ENCODE data around the gene FUT6. TPM values are rescaled to one million over a fixed set of nuclear protein-coding genes. Genes with fewer than 3 reads are reported as not detected.
"Not testable (repeated sequence)": the region's sequence is repeated elsewhere in the genome, so short reads cannot be mapped to it uniquely, and the experiment has no call there.

Gene FUT6
- total RNA-seq, 6 experiments from 2014 or later = not detected

DNA sequence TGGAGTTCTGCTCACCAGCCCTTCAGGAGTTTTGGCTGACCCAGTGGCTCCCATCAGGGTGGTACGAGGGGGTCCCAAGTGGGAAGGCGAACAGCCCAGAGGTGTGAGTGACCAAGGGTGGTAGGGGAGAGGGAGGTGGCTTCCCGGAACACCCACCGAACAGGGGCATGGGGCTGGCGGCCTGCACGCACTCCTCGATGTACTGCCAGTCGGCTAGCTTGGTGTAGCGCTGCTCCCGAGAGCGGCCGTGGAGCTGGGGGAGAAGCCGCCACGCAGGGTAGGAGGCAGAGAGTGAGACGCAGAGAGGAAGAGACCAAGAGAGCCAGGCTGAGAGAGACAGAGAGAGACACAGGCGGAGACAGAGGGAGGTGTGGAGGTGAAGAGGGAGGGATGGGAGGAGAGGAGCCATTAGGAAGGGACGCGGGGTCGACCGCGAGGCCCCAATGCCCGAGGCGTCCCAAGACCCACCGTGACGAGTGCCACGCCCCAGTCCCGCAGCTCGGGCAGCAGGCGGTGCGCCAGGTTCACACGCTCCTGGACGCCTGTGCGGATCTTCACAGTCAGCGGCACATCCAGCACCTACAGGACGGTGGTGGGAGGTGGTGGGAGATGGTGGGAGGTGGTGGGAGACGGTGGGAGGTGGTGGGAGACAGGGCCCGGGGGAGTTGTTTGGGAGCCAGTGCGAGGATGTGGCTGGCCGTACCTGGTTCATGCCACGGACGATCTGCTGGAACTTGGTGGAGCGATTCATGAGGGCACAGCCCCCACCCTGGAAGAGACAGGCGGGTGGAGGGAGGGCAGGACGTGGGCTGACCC lies 52.7 kb downstream of the FUT6 start:
- Mint-ChIP-seq H3K4me3 (no peak overlapping the region), H3K4me1 (ENCODE audit: low read depth) (peaks cover 15% of the 10 kb centered on the region), H3K27ac (no peak overlapping the region), H3K36me3 (ENCODE audit: low read depth) (peaks cover 30% of the 10 kb centered on the region), H3K27me3 (ENCODE audit: insufficient read depth) (peaks cover 5% of the 10 kb centered on the region), H3K9me3 (peaks cover 4% of the 10 kb centered on the region; the same call in 1 of the 2 replicates)
- no peak for DNase-seq
- TF ChIP-seq, protein P1, sequence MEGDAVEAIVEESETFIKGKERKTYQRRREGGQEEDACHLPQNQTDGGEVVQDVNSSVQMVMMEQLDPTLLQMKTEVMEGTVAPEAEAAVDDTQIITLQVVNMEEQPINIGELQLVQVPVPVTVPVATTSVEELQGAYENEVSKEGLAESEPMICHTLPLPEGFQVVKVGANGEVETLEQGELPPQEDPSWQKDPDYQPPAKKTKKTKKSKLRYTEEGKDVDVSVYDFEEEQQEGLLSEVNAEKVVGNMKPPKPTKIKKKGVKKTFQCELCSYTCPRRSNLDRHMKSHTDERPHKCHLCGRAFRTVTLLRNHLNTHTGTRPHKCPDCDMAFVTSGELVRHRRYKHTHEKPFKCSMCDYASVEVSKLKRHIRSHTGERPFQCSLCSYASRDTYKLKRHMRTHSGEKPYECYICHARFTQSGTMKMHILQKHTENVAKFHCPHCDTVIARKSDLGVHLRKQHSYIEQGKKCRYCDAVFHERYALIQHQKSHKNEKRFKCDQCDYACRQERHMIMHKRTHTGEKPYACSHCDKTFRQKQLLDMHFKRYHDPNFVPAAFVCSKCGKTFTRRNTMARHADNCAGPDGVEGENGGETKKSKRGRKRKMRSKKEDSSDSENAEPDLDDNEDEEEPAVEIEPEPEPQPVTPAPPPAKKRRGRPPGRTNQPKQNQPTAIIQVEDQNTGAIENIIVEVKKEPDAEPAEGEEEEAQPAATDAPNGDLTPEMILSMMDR (IDR thresholded peaks at IDR 0.05) = no peak

DNA sequence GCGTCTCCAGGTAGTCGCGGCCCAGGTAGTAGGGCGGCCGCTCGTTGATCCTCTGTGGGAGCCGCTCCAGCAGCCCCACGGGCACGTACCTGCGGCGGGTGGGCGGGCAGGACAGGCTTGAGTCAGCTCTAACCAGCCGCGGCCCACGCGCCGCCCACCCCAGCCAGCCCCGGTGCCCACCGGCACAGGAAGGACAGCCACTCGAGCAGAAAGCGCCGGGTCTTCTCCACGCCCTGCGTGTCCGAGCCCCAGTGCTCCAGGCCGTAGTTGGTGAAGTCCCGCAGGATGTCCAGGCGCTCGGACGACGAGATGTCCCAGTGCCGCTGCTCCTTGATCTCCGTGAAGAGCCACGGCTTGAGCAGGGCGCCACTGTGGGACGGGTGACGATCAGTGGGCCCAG lies 54.1 kb downstream of the FUT6 start:
- DNase-seq = no peak
- TF ChIP-seq, protein P1 (IDR thresholded peaks at IDR 0.05) = no peak
- peaks cover 2% of the 10 kb centered on the region for H3K27me3 Mint-ChIP-seq (ENCODE audit: insufficient read depth)
- H3K4me1 Mint-ChIP-seq (ENCODE audit: low read depth) = peaks cover 5% of the 10 kb centered on the region
- H3K27ac Mint-ChIP-seq = no peak overlapping the region
- no peaks in the 10 kb centered on the region for H3K9me3 Mint-ChIP-seq
- peaks cover 21% of the 10 kb centered on the region for H3K36me3 Mint-ChIP-seq (ENCODE audit: low read depth)
- H3K4me3 Mint-ChIP-seq = no peak overlapping the region

DNA sequence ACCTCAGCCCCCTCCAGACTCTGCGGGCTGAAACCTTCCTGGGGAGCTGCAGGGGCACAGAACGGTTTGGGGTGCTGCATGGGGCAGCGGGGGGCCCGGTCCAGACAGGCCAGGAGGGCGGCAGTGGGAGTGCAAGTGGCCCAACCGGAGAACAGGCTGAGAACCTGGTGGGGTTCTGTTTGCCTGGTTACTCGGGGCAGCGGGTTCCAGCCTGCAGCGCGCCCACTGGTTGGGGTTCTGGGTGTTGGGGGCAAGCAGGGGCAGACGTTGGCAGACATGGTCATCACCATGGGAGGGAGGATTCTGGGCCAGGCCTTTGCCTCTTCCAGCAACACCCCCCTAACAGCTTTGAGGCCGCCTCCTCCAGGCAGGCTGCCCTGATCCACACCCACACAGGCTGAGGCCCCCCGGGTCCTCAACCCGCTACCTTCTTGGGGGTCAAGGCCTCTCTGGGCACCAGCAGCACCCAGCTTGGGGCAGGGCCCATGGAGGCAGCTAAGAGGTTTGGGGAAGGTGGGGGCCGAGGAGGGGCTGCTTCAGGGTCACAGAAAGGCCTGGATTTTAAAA lies 54.8 kb downstream of the FUT6 start, which contains the start of gene PRR22:
PRR22 (minus strand) TSS at position 166 of the 567 bp plus-strand sequence; CDS start at position 80, 86 bp downstream.
- no peaks in the 10 kb centered on the region for H3K9me3 Mint-ChIP-seq
- no peak within 1 kb of the TSS for H3K27ac Mint-ChIP-seq
- H3K36me3 Mint-ChIP-seq (ENCODE audit: low read depth) = peaks cover 16% of the 10 kb centered on the region
- H3K4me3 Mint-ChIP-seq = no peak within 1 kb of the TSS
- no peak for DNase-seq
- no peaks in the 10 kb centered on the region for H3K4me1 Mint-ChIP-seq (ENCODE audit: low read depth)
- peaks cover 2% of the 10 kb centered on the region for H3K27me3 Mint-ChIP-seq (ENCODE audit: insufficient read depth)
- TF ChIP-seq, protein P1 (IDR thresholded peaks at IDR 0.05) = no peak

DNA sequence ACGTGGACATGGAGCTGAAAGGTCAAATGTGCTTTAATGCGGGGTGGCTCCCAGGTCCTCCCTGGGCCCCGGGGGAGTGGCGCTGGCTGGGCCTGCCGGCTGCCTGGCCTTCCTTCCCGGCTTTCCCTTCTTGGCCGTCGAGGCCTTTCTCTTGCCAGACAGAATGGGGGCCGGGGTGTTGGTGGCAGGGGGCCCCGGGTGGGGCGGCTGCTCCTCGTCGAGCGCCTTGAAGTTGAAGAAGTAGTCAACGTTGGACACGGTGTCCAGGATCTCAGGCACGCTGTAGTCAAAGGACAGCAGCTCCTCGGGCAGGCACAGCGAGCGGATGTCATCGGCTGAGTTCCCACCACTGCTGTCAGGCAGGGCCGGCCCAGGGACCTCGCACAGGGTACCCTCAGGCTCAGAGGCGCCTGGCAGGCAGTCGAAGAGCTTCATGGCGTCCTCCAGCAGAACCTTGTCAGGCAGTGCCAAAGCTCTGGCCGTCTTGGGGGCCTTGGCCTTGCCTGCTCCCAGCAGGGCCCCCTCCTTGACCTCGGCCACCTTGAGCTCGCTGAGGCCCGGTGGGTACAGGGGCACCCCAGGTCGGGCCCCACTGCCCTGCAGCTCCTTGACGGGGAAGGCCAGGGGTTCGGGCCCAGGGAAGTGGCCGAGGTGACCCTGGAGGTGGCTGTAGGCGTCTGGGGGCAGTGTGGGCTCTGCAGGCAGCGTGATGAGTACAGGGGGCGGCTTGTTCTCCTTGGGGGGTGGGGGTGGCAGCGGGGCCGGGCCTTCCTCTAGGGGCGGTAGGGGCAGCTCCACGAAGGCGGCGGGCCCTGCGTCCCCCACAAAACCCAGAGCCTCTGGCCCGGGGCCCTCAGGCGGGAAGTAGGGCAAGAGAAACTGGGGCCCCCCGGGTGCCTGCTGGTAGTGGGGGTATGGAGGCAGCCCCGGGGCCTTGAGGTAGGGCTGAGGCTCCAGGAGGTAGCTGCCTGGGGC lies 56.3 kb downstream of the FUT6 start:
- no peak overlapping the region for H3K27ac Mint-ChIP-seq
- no peak overlapping the region for H3K4me3 Mint-ChIP-seq
- no peaks in the 10 kb centered on the region for H3K9me3 Mint-ChIP-seq
- no peak for DNase-seq
- no peaks in the 10 kb centered on the region for H3K4me1 Mint-ChIP-seq (ENCODE audit: low read depth)
- peaks cover 11% of the 10 kb centered on the region for H3K36me3 Mint-ChIP-seq (ENCODE audit: low read depth)
- TF ChIP-seq, protein P1 (IDR thresholded peaks at IDR 0.05) = no peak
- no peaks in the 10 kb centered on the region; the same call in none of the 2 replicates for H3K27me3 Mint-ChIP-seq (ENCODE audit: insufficient read depth)

DNA sequence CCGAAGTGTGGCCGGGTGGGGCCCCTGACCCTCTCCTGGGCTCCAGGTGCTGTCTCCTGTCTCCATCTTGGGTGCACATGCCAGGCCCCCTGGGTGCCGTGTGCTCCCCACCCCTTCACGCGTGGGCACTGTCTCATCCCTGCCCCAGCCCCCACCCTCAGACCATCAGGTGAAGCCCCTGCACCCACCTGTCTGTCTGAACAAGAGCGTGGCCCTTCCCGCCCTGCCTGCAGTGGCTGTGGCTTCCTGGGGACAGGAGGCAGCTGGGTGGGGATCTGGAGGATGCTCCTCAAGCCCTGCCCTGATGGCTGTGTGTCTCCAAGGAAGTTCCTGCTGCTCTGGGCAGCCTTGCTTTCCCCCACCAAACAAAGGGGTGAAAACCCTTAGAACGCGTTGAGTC lies 57.2 kb downstream of the FUT6 start:
- H3K36me3 Mint-ChIP-seq (ENCODE audit: low read depth) = peaks cover 10% of the 10 kb centered on the region
- no peak for DNase-seq
- no peaks in the 10 kb centered on the region for H3K9me3 Mint-ChIP-seq
- H3K27ac Mint-ChIP-seq = no peak overlapping the region
- H3K4me1 Mint-ChIP-seq (ENCODE audit: low read depth) = no peaks in the 10 kb centered on the region
- H3K27me3 Mint-ChIP-seq (ENCODE audit: insufficient read depth) = no peaks in the 10 kb centered on the region; the same call in none of the 2 replicates
- no peak overlapping the region for H3K4me3 Mint-ChIP-seq
- TF ChIP-seq, protein P1 (IDR thresholded peaks at IDR 0.05) = no peak

DNA sequence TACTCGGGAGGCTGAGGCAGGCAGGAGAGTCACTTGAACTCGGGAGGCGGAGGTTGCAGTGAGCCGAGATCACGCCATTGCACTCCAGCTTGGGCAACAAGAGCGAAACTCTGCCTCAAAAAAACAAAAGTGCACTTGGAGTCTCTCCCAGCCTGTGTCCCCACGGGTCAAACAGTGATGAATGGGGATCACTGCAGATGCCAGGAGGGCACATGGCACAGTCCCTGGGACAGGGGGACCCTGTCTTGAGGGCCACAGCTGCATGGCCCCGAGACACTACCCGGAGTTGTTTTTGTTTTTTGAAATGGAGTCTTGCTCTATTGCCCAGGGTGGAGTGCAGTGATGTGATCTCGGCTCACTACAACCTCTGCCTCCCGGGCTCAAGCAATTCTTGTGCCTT lies 58.6 kb downstream of the FUT6 start:
- H3K4me1 Mint-ChIP-seq (ENCODE audit: low read depth); DNase-seq; H3K27ac Mint-ChIP-seq; H3K9me3 Mint-ChIP-seq; H3K36me3 Mint-ChIP-seq (ENCODE audit: low read depth); H3K27me3 Mint-ChIP-seq (ENCODE audit: insufficient read depth); H3K4me3 Mint-ChIP-seq: not testable (repeated sequence)
